Effector memory CD8-positive, alpha-beta T cell (primary cell): ENCODE data around the gene METTL13.

Experiments
- ATAC-seq: fragments of 150-1000 bp; cut with Tn5 transposase; replicated peaks from 2 replicates; pipeline ENCODE4 v1.10.0; 2021; ENCODE audit warnings: mild to moderate bottlenecking, moderate library complexity
- DNase-seq, 3 experiments: peaks; one replicate each; pipeline ENCODE4 v3.0.0; 2021
- H3K27ac Mint-ChIP-seq, 2 donors: one replicate each; pipeline ENCODE4 v1.8.0; 2022; ENCODE audit warnings: mild to moderate bottlenecking in 2 of 2, mixed read lengths in 2 of 2, moderate library complexity in 2 of 2
- H3K27me3 Mint-ChIP-seq, 2 donors: one replicate each; pipeline ENCODE4 v1.8.0; 2022; ENCODE audit warnings: mixed read lengths in 2 of 2
- H3K36me3 Mint-ChIP-seq: one replicate; pipeline ENCODE4 v1.8.0; 2022; ENCODE audit warnings: mild to moderate bottlenecking, moderate library complexity, mixed read lengths; ENCODE audit not compliant: insufficient read depth
- H3K4me1 Mint-ChIP-seq, 2 donors: one replicate each; pipeline ENCODE4 v1.8.0; 2022; ENCODE audit warnings: low read depth in 2 of 2, mixed read lengths in 2 of 2
- H3K4me3 Mint-ChIP-seq, 2 donors: one replicate each; pipeline ENCODE4 v1.8.0; 2022; ENCODE audit warnings: mild to moderate bottlenecking in 2 of 2, mixed read lengths in 2 of 2, moderate library complexity in 2 of 2
- H3K9me3 Mint-ChIP-seq, 2 donors: one replicate each; pipeline ENCODE4 v1.8.0; 2022; ENCODE audit warnings: mixed read lengths in 2 of 2
- total RNA-seq, 9 experiments: gene quantifications; one replicate each; lab custom pipeline; 2026; lab: John Stamatoyannopoulos, UW

METTL13 gene, protein sequence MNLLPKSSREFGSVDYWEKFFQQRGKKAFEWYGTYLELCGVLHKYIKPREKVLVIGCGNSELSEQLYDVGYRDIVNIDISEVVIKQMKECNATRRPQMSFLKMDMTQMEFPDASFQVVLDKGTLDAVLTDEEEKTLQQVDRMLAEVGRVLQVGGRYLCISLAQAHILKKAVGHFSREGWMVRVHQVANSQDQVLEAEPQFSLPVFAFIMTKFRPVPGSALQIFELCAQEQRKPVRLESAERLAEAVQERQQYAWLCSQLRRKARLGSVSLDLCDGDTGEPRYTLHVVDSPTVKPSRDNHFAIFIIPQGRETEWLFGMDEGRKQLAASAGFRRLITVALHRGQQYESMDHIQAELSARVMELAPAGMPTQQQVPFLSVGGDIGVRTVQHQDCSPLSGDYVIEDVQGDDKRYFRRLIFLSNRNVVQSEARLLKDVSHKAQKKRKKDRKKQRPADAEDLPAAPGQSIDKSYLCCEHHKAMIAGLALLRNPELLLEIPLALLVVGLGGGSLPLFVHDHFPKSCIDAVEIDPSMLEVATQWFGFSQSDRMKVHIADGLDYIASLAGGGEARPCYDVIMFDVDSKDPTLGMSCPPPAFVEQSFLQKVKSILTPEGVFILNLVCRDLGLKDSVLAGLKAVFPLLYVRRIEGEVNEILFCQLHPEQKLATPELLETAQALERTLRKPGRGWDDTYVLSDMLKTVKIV
- 14.6 to 83.6 (median 43.4) reads per million in 9 experiments for total RNA-seq

GRCh38 chr1:171781176-171781875 lies at the start of gene METTL13:
TSS of gene METTL13 (plus strand) at chr1:171781660. CDS start at chr1:171781968, 308 bp downstream.
- Mint-ChIP-seq H3K4me1 (peaks cover 35 to 42% of the 10 kb centered on the region in 2 donors), H3K27ac (peak within 1 kb of the TSS; percentile 96 to 99)
- ATAC-seq: peak; percentile 90

DNA sequence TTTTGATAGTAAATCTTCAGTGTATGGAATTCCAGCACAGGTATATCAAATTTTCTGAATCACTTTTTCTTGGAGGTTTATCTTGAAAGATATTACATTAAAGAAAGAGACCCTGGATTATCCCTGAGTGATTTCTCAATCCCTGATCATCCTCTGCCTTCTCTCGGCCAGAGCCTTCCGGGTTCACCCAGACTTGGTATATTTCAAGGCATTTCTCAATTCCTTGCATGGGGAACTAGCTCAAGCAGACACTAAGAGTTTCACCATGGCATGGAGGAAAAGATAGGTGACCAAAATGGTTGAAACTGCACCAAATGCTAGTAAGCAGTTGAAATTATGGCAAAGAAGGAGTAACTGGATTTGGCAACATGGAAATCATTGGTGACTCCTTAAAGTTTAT lies 45.3 kb upstream of the METTL13 start:
- H3K36me3 Mint-ChIP-seq: peaks cover 33% of the 10 kb centered on the region
- no peak overlapping the region for H3K4me3 Mint-ChIP-seq
- H3K4me1 Mint-ChIP-seq: peaks cover 22 to 49% of the 10 kb centered on the region in 2 donors
- H3K9me3 Mint-ChIP-seq: no peaks in the 10 kb centered on the region
- no peak for ATAC-seq
- H3K27ac Mint-ChIP-seq: peak overlapping the region in 1 of 2 donors; percentile 47
- H3K27me3 Mint-ChIP-seq: no peaks in the 10 kb centered on the region
- DNase-seq: no peak

More at GRCh38 chr1:171781176-171781875, at the start of gene METTL13:
- H3K36me3 Mint-ChIP-seq: peaks cover 19% of the 10 kb centered on the region
- peak; percentile 96 to 98 (median 97) for DNase-seq
- H3K4me3 Mint-ChIP-seq: peak within 1 kb of the TSS; percentile 95 to 99
- no peaks in the 10 kb centered on the region for H3K9me3 Mint-ChIP-seq
- H3K27me3 Mint-ChIP-seq: no peaks in the 10 kb centered on the region

DNA sequence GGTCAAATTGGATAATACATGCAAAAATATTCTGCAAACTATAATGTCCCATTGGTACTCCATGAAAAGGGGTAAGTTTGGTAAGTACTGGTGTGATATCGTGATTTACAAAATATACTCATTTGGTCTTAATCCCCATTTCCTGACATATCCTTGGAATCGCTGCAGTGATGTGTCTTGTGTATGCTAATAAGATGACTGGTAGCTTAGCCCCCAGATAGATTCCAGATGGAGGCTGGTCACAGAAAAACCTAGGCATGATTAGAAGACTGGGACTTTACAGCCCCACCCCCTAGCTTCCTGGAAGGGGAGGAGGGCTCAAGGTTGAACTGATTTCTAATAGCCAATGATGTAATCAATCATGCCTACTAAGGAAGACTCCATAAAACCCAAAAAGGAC lies 42.5 kb upstream of the METTL13 start:
- no peaks in the 10 kb centered on the region for H3K9me3 Mint-ChIP-seq
- peak overlapping the region in 1 of 2 donors; percentile 46 for H3K27ac Mint-ChIP-seq
- no peak for DNase-seq
- H3K4me1 Mint-ChIP-seq: peaks cover 35 to 64% of the 10 kb centered on the region in 2 donors
- H3K27me3 Mint-ChIP-seq: no peaks in the 10 kb centered on the region
- peaks cover 25% of the 10 kb centered on the region for H3K36me3 Mint-ChIP-seq
- no peak for ATAC-seq
- peak overlapping the region in 1 of 2 donors; percentile 20 for H3K4me3 Mint-ChIP-seq

DNA sequence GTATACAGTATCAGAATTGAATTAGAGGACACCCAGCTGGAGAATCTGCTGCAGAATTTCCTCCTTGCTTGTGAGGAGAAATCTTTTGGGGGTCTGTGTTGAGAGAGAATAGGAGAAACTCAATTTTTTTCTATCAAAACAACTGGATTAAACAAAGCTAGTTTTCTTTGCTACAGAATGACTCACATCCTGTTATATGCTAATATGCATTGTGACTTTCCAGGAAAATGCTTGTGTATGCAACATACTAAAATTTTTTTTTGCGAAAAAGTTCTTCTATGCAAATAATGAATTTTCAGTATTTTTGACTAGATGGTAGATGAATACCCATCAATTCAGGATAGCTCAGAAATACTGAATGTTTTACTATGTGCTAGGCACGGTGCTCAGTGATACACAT lies 41.8 kb upstream of the METTL13 start:
- no peaks in the 10 kb centered on the region for H3K9me3 Mint-ChIP-seq
- H3K27me3 Mint-ChIP-seq: no peaks in the 10 kb centered on the region
- H3K36me3 Mint-ChIP-seq: peaks cover 20% of the 10 kb centered on the region
- H3K4me1 Mint-ChIP-seq: peaks cover 34 to 60% of the 10 kb centered on the region in 2 donors
- no peak for ATAC-seq
- H3K4me3 Mint-ChIP-seq: peak overlapping the region; percentile 20 to 59
- no peak for DNase-seq
- H3K27ac Mint-ChIP-seq: peak overlapping the region in 1 of 2 donors; percentile 54

DNA sequence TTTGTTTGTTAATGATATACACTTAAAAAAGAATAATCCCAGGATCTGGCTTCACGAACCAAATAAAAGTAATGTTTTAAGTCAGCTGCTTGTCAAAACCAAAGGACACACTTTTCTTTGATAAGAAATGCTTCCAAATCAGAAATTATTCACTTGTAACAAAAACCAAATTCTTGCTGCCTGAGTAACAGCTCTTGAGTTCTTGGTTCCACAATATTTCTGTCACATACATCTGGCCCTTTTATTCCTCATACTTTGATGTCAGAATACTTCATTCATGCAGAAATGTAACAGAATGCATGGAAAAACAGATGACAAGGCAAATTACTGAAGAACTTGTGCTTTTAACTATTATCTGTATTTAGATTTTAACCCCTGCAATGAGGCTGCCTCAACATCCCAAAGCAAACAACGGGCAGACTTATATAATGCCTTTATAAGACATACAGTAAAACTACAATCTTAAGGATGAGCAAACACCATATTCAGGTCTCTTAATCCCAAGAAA lies 41.0 kb upstream of the METTL13 start:
- Mint-ChIP-seq H3K9me3 (no peaks in the 10 kb centered on the region), H3K4me1 (peaks cover 34 to 57% of the 10 kb centered on the region in 2 donors), H3K27ac (peak overlapping the region in 1 of 2 donors; percentile 54), H3K27me3 (no peaks in the 10 kb centered on the region), H3K36me3 (peaks cover 20% of the 10 kb centered on the region), H3K4me3 (peak overlapping the region; percentile 98)
- ATAC-seq (no peak), DNase-seq (no peak)

DNA sequence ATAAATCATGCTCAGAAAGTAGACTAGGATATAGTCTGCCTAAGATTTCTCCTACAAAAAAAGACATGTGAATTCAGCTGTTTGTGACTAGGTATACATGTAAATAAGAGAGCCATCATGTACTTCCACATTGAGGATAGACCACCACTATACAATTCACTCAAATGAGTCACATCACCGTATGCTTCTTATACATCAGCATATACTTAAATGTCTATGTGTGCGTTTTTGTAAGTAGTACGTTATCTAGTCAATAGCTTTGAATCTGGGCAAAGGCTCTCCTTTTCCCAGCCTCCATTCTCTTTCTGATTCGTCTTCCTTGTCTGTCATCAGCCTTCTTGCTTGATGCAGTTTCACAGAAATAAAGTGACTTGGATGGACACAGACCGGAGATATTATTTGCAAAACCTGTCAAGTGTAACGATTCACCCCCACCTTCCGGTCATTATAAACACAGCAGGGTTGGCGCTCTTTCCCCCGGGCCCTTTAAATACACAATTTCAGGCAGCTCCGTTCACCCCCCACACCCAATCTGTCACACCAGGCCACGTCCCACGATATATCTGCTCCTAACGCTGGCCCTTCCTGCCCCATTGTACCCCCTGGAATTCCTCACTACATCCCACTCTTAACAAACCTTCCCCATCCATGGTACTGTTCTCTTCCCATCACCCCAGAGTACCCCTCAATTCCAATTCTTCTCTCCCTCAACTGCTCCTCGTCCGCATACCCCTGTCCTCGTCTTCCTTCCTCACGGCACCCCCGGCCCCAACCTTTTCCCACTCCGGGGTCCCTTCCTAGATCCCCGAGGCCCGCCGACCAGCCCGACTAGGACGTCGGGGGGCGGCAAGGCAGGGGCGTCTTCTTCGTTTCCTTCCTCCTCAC lies 40.2 kb upstream of the METTL13 start:
- H3K4me1 Mint-ChIP-seq: peaks cover 34 to 56% of the 10 kb centered on the region in 2 donors
- no peaks in the 10 kb centered on the region for H3K27me3 Mint-ChIP-seq
- H3K9me3 Mint-ChIP-seq: no peaks in the 10 kb centered on the region
- peak overlapping the region; percentile 99 to 100 for H3K27ac Mint-ChIP-seq
- H3K4me3 Mint-ChIP-seq: peak overlapping the region; percentile 98
- peak; percentile 24 for ATAC-seq
- peak; percentile 14 to 35 (median 24) for DNase-seq
- peaks cover 16% of the 10 kb centered on the region for H3K36me3 Mint-ChIP-seq

DNA sequence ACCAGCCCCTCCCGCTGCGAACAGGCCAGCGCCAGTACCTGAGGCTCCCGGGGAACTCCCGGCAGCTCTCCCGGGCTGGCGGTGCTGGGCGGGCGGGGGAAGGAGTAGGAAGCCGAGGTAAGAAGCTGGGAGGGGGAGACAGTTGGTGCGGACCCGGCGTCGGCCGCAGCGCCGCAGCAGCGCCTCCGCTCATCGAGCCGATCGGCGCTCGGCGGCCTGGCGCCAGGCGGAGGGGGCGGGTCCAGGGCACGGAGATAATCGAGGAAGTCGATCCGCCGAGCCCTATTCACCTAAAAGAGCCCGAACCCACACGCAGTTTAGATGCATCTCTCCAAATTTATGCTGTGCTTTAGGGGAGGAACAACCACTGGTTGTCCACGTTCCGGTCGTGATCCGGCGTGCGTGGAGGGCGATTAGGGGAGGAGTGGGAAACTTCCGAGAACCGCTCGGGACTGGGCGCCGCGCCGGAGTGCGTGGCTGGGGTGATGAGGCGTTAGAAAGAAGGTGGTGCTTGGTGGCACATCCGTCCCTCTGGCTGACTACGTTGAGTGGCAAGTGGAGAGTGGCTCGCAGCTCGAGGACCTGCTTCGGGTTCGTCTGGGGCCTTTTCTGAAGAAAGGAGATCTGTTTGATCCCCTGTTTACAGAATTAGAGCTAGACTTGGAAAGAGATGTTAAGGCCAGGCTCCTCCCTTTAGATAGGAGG lies 39.4 kb upstream of the METTL13 start, which contains the start of gene VAMP4:
VAMP4 (minus strand) TSS at position 194 of the 705 bp plus-strand sequence. CDS start 3,651 bp downstream, outside the sequence.
- peaks cover 34 to 52% of the 10 kb centered on the region in 2 donors for H3K4me1 Mint-ChIP-seq

GRCh38 chr1:171742577-171742922 lies 38.9 kb upstream of the METTL13 start:
- peak overlapping the region; percentile 99 to 100 for H3K27ac Mint-ChIP-seq

More for the DNA sequence above, 39.4 kb upstream of the METTL13 start, which contains the start of gene VAMP4:
- peaks cover 9% of the 10 kb centered on the region for H3K36me3 Mint-ChIP-seq
- DNase-seq (peak; percentile 76 to 84 (median 78)), ATAC-seq (peak; percentile 90)
- no peaks in the 10 kb centered on the region for H3K9me3 Mint-ChIP-seq
- peak within 1 kb of the TSS; percentile 98 for H3K4me3 Mint-ChIP-seq
- peak within 1 kb of the TSS; percentile 99 to 100 for H3K27ac Mint-ChIP-seq
- H3K27me3 Mint-ChIP-seq: no peaks in the 10 kb centered on the region

GRCh38 chr1:171743081-171743870 lies 38.2 kb upstream of the METTL13 start:
- peak overlapping the region; percentile 98 for H3K4me3 Mint-ChIP-seq
- ATAC-seq (no peak), DNase-seq (no peak)
- H3K27me3 Mint-ChIP-seq: no peaks in the 10 kb centered on the region
- H3K27ac Mint-ChIP-seq: peak overlapping the region; percentile 99 to 100
- no peaks in the 10 kb centered on the region for H3K9me3 Mint-ChIP-seq
- H3K4me1 Mint-ChIP-seq: peaks cover 34 to 49% of the 10 kb centered on the region in 2 donors
- peaks cover 6% of the 10 kb centered on the region for H3K36me3 Mint-ChIP-seq

More at GRCh38 chr1:171742577-171742922, 38.9 kb upstream of the METTL13 start:
- H3K4me3 Mint-ChIP-seq: peak overlapping the region; percentile 98
- no peaks in the 10 kb centered on the region for H3K27me3 Mint-ChIP-seq
- no peak for ATAC-seq
- peaks cover 6% of the 10 kb centered on the region for H3K36me3 Mint-ChIP-seq
- peaks cover 34 to 50% of the 10 kb centered on the region in 2 donors for H3K4me1 Mint-ChIP-seq
- no peaks in the 10 kb centered on the region for H3K9me3 Mint-ChIP-seq
- DNase-seq: no peak

GRCh38 chr1:171744986-171745385 lies 36.5 kb upstream of the METTL13 start:
- no peak overlapping the region for H3K27ac Mint-ChIP-seq
- no peak for DNase-seq
- no peak overlapping the region for H3K4me3 Mint-ChIP-seq

DNA sequence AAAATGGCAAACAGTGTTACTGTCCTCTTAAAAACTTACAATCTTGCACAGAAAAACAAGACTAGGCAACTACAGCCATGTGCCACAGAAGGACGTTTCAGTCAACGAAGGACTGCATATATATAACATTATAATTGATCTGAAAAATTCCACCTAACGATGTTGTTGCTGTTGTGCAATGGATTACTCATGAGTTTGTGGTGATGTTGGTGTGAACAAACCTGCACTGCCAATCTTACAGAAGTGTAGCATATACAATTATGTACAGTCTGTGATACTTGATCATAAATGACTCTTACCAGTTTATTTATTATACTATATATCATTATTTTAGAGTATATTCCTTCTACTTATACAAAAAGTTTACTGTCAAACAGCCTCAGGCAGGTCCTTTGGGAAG lies 32.8 kb upstream of the METTL13 start:
- no peak for DNase-seq
- no peaks in the 10 kb centered on the region for H3K36me3 Mint-ChIP-seq
- no peak for ATAC-seq
- H3K27me3 Mint-ChIP-seq: peaks cover 0 to under 1% of the 10 kb centered on the region in 2 donors
- H3K4me3 Mint-ChIP-seq: no peak overlapping the region
- H3K27ac Mint-ChIP-seq: no peak overlapping the region
- H3K4me1 Mint-ChIP-seq: peaks cover 0 to 2% of the 10 kb centered on the region in 2 donors
- H3K9me3 Mint-ChIP-seq: no peaks in the 10 kb centered on the region

More at GRCh38 chr1:171744986-171745385, 36.5 kb upstream of the METTL13 start:
- Mint-ChIP-seq H3K9me3 (no peaks in the 10 kb centered on the region), H3K4me1 (peaks cover 20 to 32% of the 10 kb centered on the region in 2 donors), H3K36me3 (peaks cover 6% of the 10 kb centered on the region), H3K27me3 (no peaks in the 10 kb centered on the region)
- ATAC-seq: no peak
